ENCODE measurements around the gene EXOC6B.

The EXOC6B gene

DNA sequence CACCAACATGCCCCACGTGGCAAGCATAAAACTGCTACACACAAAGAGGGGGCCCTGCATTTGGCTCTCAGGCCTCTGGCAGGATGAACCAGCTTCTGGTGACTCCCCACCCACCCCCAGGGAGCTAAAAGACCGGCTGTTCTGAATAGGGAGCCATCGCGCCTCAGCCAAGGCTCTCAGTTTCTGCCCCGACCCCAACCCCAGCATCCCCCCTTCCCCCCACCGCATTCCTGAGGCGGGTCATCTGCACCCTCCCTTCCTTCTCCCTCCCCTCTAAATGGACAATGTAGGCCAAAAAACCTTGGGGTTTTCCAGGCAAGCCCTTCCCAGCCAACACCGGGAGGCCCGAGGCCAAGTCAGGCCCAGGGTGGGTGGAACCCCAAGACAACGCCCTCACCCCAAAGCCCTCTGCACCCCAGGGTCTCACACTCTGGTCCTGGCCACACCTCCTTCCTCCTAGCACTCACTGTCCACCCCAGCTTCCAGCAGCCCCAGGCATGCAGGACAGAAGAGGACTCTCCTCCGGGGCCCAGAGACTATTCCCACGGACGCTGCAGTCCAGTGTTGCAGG is 683.9 kb downstream of the EXOC6B start:
- no peak for DNase-seq

DNA sequence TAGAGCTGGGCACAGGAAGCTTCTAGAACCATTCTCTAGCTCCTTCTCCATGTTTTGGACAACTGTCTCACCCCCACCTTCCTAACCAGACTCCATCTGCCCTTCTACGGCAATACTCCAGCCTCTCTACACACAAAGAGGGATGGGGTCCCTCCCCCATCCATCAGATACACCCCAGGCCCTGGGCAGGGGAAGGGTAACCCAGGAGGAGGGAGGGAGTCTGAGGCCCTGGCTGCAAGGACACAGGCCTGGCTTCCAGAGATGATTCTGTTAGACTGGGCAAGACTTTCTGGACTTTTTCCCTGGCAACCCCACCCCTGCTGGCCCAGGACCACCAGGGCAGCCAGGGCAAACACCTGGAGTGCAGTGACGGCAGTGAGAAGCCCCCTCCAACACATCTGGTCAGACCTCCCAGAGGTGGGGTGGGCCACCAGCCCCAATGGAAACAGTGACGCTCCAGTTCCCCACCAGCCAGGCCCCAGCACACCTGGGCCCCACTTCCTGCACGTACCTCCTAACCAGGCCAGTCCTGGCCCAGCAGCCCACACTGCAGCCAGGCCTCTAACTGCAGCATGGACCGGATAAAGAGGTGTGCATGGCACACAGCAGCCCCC is 684.7 kb downstream of the EXOC6B start:
- no peak for DNase-seq

DNA sequence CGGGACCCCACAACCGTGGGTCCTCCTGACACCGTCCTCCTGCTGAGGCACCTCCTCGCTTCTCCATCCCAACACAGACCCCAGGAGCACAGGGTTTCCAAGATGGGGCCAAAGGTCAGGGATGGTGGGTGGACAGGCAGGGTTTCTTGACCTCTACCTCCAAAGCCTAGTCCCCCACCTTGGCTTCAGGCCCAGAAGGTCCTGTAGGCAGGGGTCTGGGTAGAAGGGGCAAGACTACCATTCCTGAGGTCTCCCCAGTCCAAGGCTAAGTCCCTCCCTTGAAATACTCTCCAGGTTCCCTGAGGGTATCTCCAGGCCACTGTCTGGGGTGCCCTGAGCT is 685.2 kb downstream of the EXOC6B start:
- DNase-seq = no peak

DNA sequence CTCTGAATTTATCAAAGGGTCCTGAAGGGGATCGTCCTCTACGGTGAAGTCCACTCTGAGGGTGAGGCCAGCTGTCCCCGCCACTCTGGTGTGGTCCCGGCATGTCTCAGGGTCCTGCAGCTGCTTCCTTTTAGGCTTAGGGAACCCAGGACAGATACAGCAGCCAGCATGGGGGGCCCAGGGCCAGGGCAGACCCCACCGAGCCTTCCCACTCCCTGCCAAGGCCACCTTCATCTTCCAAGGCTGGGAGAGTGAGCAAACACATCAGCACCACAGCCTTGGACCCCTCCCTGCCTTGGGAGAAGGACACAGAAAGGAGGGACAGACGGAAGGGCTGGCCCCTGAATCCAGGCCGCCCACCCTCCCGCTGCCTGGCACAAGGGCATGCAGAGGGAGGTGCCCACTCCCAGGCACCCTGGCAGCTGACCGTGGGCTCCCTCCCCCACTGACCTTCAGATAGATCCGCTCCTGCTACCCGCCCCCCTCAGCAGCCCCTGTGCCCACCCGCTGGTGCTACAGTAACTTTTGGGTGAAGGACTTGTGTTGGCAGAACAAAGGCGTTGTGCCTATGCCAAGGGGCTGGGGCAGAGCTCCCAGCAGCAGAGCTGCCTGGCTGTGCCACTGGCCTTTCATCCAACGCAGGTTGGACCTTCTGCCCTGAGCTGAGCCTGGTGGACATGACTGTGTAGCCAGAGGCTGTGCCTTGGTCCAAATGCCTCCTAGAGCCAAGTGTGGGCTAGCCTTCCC is 685.8 kb downstream of the EXOC6B start:
- no peak for DNase-seq

DNA sequence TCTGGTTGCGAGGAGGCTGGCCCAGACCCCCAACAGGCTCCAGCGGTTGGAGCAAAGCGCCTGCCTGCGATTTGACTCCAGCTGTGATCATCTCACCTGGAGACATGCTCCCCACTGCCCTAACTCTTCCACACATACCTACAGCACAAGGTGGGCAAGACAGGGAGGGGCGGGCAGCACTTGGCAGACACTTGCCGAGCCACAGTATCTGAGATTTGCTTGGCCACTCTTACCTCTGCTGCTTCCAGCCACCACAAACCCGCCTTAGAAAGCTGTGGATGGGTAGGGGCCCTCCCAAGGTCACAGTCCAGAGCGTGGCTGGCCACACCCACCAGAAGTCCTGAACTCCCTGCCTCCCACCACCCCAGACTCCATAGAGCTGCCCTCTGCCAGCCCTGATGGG is 686.4 kb downstream of the EXOC6B start:
- DNase-seq = no peak

DNA sequence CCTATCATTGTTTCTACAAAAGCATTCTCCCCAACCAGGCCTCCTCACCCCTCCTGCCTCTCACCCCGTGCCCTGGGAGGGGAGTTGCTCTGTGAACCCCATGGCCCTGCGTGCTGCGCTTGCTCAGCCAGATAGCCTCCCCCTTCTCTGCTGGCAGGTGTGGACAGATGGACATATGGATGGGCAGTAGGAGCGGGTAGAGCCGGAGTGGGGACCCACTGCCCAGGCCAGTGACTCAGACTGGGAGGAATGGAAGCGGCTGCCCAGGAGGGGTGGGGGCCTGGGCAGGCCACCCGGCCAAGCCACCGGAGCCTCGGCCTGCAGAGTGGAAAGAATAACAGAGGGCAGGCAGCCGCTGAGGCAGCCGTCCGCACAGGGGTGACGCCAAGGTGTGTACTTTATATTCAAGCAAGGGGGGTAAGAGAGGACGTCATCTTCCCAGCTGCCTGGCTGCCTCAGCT is 686.9 kb downstream of the EXOC6B start:
- DNase-seq = no peak

DNA sequence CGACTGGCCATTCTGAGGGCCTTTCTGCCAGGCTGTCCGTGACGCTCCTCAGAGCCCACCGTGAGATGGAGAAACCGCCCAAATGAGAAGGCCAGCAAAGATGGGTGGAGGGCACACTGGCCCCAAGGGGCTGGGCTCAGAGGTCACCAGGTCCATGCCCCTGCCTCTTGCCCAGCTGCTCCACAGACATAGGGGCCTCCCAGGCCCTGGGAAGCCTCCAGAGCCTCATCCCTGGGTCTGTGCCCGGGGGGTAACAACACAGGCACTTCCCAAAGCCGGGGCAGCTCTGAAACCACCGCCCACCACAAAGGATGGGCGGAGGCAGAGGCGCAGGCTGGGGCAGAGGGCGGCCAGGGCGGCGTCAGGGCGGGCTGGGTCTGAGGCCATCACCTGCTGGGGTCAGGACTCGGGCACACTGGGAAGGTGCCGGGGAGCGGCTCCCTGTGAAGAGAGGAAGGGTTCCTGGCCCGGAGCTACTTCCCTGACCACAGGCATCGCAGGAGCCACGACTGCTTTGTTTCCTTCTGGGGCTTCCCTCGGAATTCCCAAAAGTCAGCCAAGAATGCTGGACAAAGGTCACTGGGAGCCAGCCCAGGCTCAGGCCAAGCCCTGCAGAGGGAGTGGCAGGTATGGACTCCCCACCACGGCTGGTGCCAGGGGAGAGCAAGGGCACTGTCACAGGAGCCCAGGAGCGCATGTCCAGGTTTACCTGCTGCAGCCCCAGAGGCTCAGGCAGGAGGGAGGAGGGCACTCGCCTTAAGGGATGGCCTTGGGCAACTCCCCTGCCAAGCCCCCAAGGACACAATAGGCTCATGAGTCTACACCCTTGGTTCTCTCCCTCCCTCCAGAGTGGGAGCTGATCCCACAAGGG is 687.6 kb downstream of the EXOC6B start:
- no peak for DNase-seq

DNA sequence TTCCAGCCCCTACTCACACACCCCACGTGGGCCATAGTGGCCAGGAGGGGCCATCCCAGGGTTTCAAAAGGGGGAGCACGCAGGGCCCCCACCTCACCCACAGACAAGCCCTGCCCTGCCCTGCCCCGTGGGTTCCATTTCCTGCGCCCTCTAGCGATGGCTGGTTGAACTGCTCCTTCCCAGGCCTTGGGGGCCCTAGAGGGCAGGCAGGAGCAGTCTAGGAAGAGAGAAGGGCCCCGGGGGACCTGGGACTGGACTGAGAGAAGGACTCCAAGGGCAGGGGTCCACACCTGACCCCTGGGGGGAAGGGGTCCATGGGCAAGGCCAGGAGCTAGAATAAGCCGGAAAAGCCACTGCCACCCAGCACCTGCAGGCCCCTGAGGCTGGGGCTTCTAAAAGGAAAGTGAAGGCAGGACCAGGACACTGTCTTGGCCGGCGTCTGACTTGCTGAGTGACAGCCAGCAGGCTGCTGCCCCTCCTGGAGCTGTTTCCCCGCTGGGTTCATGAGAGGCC is 688.3 kb downstream of the EXOC6B start:
- DNase-seq = peak; percentile 78

DNA sequence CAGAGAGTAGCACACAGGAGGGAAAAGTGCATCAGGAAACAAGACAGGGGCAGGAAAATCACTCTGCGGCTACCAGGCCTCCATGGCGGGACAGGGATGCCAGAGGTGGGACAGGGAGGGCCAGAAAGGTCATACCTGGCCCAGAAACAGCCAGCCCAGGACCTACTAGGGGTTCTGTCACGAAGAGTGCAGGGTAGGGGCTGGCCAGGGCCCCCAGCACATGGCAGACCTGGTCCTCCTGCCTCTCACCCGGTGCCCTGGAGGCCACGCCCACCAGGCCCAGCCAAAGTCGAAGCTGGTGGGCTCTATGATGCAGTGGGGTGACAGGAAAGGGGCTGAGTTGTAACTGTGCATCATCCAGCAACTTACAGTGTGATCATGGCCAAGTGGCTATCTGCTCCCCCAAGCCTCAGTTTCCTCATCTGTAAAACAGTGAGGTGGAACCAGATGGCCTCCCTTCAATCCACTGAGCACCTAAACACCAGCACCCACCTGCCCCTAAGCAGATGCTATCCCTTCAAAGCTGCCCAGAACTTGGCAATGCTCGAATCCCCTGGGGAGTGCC is 688.8 kb downstream of the EXOC6B start:
- DNase-seq = no peak

DNA sequence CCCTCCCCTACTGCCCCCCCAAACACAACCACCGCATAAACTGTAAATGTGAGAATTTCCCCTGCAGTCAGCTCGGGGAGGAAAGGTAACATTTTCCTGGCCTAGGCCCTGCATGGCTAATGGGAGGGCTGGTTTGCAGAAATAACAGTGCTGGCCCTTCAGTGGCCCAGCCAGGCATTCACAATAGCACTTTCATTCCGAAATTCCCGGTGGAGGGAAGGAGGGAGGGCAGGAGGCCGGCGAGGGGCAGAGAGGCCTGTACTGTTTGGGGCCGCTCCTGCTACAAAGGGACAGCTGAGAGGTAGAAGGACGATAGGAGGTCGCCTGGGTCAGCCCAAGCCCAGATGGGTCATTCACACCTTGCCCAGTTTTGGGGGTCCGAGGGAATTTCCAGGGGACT is 689.5 kb downstream of the EXOC6B start:
- DNase-seq = peak; percentile 69

DNA sequence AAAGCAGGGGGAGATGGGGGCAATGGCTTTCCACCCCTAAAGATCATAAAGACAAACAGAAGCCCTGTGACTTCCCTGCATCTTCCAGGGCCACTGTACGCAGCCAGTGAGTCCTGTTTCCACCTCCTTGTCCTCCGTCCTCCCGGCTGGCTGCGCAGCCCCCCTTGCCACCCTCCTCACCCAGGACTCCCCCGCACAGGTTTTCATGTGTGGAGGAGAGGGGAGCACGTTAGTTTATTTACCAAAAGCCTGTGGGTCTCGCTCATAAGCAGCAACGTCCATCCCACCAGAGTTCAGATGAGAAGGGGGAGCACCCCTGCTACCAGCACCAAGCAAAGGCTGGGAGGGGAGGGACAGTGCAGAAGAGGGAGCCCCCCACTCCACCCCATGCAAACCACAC is 689.9 kb downstream of the EXOC6B start:
- no peak for DNase-seq

DNA sequence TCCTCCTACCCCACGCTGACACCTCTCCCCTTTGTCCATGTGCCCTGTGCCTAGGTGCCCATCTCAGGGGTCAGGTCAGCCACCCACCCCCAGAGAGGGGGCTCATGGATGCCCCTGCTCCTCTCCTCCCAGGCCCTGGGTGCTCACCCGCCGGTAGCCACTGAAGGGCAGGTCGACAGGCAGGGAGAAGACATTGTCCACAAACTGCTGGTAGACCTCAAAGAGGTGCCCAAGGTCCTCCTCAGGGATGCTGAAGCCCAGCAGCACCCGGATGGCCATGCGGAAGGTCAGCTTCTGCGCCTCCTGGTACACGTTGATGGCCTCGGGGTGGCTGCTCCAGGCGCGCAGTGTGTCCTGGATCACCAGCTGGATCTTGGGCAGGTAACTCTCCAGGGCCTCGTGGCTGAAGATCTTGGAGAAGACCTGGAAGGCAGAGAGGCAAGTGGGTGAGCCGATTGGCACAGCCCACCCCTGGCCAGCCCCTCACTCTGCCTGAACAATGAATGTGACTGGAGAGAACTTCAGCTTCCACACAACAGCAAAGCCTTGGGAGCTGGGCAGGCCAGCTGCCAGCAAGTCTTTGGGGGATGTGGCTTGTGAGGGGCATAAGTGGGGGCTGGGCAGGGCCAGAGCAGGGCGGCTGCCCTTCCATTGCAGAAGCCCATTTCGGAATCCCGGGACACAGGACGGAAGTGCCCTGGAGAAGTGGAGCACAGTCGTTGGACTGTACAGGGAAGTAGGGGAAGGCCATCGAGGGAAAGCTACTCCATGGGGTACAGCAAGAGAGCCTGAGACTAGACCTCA is 690.6 kb downstream of the EXOC6B start:
- no peak for DNase-seq

DNA sequence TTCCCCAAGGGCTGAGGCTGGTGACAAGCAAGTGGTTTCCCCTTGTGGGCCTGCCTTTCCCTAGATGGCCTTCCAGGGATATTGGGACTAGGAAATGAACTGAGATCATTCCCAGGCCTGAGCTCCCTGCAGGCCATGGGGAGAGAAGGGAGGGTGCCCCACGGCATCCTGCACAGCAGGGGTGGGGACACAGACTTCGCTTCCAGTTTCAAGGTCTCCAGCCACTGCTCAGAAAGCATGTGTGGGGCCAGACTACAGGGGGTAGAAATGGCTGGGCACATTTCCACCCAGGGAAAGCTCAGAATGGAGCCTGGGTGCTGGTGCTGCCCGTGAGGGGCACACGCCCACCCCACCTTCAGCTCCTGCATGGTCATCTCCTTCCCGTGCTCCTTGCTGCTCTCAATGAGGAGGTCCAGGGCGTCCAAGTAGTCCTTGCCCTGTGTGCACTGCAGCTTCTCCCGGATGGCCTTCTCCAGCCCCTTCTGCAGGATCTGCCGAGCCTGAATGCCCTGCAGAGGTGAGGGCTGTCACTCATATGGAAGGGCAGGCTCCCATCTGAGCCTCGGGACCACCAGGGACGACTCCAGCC is 691.3 kb downstream of the EXOC6B start:
- no peak for DNase-seq

DNA sequence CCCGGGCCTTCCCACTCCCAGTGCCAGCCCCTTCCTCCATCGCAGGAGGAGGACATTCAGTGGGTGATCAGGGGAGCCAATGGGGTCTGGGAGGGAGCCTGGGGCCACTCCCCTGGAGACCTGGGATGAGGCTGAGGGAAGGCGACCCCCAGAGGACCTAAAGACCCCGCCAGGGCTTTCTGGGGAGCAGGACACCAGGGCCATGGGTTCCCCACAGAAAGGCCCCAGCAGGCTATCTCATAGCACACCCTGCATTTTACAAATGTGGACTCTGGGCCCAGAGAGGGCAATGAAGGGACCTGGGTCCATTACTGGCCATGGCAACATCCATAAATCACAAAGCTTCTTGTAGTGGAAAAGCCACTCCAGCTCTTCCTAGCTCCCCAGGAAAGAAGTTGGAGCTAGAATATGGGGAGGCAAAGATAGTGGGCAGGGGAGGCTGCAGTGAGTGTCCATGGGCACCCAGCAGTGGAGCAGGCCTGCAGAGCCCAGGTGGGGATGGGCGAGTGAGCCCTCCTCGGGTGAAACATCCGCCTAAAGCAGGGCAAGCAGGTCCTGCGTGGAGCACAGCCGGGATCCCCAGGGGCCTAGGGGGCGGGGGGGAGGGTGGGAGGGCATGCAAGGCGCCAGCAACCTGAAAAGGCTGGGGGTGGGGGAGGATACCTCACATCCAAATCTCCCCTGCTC is 692.0 kb downstream of the EXOC6B start:
- DNase-seq = no peak

DNA sequence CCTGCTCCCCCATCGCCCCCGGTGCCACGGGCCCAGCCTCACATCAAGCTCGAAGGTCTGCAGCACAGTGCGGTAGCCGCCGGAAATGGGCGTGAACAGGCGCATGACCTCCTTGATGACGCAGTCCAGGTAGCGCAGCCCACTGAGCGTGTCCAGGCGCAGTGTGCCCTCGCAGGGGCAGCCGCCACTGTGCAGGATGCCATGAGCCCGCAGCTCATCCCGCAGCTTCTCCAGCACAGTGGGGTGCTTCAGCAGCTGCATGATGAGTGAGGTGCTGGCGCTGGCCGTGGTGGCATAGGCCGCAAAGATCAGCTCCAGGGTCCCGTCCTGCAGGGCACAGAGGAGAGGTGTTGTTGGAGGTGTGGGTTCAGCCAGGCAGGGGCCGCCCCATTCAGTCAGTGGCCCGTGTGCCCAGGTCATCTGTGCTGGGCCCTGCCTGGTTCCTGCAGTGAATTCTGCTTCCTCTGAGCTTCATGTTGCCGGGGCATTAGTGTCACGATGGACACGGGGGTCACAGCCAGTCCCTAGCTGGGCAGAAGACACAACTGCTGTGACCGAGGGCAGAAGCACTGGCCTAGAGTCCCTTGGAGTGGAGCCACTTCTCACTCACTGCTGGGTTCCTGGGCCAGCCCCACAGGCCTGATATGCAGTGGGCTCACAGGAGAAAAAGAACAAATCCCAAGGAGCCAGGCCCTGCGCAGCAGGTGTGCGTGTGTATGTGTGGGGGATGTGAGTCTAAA is 692.7 kb downstream of the EXOC6B start:
- no peak for DNase-seq

DNA sequence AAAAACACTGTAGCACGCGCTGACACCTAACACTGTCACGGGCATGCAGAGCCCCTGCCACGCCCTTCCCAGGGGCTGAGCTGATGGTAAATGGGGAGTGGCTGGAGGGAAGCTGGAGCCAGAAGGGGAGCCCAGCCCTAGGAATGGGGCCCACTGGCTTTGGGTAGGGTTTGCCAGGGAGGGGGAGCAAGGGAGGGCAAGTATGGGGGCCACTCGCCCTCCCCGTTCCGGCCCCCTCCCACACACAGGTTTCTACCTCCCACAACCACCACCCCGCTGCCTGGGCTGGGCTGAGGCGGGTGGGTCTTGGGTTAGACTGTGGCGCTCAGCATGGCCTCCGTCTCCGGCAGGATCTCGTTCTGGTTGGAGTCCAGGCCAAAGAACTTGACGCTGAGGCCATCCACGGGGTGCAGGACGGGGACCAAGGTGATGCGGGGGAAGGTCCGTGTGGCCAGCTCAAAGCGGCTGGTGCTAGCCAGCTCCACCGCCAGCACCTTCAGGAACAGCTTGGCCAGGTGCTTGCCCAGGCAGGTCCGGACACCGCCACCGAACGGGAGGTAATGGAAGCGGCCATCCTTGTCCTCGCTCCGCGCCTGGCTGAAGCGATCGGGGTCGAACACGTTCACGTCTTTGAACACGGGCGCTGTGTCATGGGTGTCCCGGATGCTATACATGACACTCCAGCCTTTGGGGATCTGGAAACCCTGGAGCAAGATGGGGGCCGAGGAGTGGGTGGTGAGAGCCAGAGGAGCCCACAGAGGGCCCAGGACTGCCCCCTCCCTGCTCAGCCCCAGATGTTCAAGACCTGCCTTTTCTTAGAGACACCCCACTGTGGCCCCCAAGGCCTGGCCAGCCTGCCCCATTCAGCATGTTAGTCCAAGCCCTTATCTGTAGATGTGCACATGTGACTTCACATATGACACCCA is 693.7 kb downstream of the EXOC6B start:
- DNase-seq = no peak

DNA sequence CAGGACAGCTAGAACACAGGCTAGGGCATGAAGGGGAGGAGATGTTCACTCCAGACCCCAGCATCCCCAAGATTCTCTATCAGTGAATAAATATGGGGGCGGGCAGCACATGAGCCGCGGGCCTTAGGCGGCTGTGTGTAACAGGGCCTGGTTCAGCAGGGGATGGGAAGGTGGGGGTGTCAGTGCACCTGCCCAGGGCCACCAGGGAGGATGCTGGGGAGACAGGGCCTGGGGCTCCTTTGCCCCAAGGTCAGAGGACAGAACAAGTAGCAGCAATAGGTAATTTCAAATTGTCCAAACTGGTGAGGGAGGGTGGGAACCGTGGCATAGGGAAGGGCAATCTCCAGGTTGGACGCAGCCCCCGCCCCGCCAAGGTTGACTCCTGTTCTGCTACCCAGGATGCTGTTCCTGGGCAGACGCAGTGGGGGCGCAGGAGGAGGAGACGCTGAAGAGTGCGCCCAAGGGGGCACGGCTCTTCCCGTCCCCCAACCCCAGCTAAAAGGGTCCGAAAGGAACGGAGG is 694.4 kb downstream of the EXOC6B start:
- DNase-seq = no peak

DNA sequence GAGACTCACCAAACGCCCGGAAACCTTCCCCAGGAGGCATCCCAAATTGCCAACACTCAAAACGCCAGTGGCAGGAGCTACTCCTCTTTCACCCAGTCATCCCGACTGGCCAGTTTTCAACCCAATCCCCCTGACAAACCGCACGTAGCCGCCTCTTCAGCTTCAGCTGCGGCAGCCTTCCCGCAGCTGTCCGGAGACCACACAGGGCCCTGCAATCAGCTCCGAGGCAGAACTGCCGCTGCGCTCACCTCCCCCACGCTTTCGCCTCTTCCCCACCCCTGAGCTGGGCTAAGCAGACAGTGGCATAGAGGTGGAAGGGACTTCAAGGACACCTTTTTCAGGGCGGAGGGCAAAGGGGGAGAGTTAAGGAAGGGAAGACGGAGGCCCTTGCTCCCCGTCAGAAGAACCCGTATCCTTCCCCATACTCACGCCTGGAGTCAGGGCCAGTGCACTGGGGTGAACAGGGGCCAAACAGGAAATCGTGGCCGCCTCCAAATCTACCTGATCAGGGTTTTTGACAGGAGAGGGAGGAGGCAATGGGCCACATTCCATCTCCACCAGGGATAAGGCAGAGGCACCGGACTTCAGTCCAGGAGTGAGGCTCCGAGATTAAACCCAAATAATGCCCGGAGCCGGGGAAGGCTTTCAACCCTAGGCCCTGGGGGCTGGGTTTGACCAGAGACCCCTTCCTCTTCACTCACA is 695.0 kb downstream of the EXOC6B start:
- peak; percentile 45 for DNase-seq

Data from eye (tissue), 1 donor.